VCaP (cell line): Measurements from ENCODE around the gene CARTPT.

ENCODE experiments used
- H3K27ac ChIP-seq: fragments of 450-650 bp; 2 replicates; pipeline ENCODE4 v1.5.1; 2017
- CTCF ChIP-seq: fragments of 450-650 bp; conservative IDR thresholded peaks from 2 replicates; pipeline ENCODE4 v1.5.1; 2017; ENCODE audit warnings: mild to moderate bottlenecking, moderate library complexity

The CARTPT gene

GRCh38 chr5:71695071-71695470 is 24.0 kb upstream of the CARTPT start:
- TF ChIP-seq CTCF, result no peak
- H3K27ac ChIP-seq, result peak overlapping the region; percentile 81

- peak overlapping the region; percentile 81; the same call in 1 of the 2 replicates for H3K27ac ChIP-seq
- no peak for TF ChIP-seq CTCF
These were observed 23.5 kb upstream of the CARTPT start for GRCh38 chr5:71695595-71695994.

GRCh38 chr5:71697967-71698366 is 21.1 kb upstream of the CARTPT start:
- peak overlapping the region; percentile 88 for H3K27ac ChIP-seq
- TF ChIP-seq CTCF, result no peak

- TF ChIP-seq CTCF, result no peak
- H3K27ac ChIP-seq, result peak overlapping the region; percentile 88
These were observed 19.8 kb upstream of the CARTPT start for GRCh38 chr5:71699233-71699632.

- no peak for TF ChIP-seq CTCF
- H3K27ac ChIP-seq, result peak overlapping the region; percentile 88
These were observed 19.3 kb upstream of the CARTPT start for GRCh38 chr5:71699751-71700150.

- peak overlapping the region; percentile 88 for H3K27ac ChIP-seq
- no peak for TF ChIP-seq CTCF
These were observed 18.3 kb upstream of the CARTPT start for GRCh38 chr5:71700803-71701202.

GRCh38 chr5:71701407-71701806 is 17.7 kb upstream of the CARTPT start:
- no peak for TF ChIP-seq CTCF

GRCh38 chr5:71703941-71704340 is 15.1 kb upstream of the CARTPT start:
- no peak for TF ChIP-seq CTCF
- H3K27ac ChIP-seq, result no peak overlapping the region

More at GRCh38 chr5:71701407-71701806, 17.7 kb upstream of the CARTPT start:
- peak overlapping the region; percentile 88; the same call in 1 of the 2 replicates for H3K27ac ChIP-seq
